Left kidney (tissue), 8 donors: Measurements from ENCODE around the gene KIR3DL2. TPM values are rescaled to one million over a fixed set of nuclear protein-coding genes. Genes with fewer than 3 reads are reported as not detected.
"Not testable (repeated sequence)": the region's sequence is repeated elsewhere in the genome, so short reads cannot be mapped to it uniquely, and the experiment has no call there.

Experiments
- DNase-seq: peaks from one replicate; pipeline ENCODE4 v3.0.0-alpha.2; 2013
- long read RNA-seq, 8 donors: transcript quantifications; one replicate each; lab custom pipeline, GENCODE V29; 2026
- polyA plus RNA-seq: library from polyadenylated mRNA; unstranded; fragments of 120-200 nt; gene quantifications from one replicate; pipeline ENCODE4 v1.2.1, GENCODE V29; 2013; ENCODE audit not compliant: insufficient read length

Gene KIR3DL2
- not detected for polyA plus RNA-seq
- long read RNA-seq, donor 1: 0 reads
- long read RNA-seq, donor 2: 0 reads
- long read RNA-seq, donor 3: 0 reads
- long read RNA-seq, donor 4: 0 reads
- long read RNA-seq, donor 5: 0 reads
- long read RNA-seq, donor 6: 0 reads
- long read RNA-seq, donor 7: 0 reads
- long read RNA-seq, donor 8: 0 reads

DNA sequence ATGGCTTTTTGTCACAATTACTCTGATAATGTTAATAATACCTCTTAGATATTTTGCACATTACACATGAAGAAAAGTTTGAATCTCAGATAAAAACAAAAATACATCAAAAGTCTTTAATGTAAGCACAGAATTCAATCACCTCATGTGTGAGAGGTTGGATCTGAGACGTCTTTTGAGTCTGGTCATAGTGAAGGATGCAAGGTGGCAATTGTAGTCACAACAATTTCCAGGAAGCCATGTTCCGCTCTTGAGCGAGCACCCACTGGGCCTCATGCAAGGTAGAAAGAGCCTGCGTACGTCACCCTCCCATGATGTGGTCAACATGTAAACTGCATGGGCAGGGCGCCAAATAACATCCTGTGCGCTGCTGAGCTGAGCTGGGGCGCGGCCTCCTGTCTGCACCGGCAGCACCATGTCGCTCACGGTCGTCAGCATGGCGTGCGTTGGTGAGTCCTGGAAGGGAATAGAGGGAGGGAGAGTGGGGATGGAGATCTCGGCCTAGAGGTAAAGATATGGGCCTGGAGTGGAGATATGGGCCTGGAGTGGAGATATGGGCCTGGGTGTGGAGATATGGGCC is at the start of gene KIR3DL2:
Gene KIR3DL2 (plus strand): TSS at position 383 of the 580 bp plus-strand sequence. CDS start 33 bp downstream, at position 416.
- DNase-seq: not testable (repeated sequence)

DNA sequence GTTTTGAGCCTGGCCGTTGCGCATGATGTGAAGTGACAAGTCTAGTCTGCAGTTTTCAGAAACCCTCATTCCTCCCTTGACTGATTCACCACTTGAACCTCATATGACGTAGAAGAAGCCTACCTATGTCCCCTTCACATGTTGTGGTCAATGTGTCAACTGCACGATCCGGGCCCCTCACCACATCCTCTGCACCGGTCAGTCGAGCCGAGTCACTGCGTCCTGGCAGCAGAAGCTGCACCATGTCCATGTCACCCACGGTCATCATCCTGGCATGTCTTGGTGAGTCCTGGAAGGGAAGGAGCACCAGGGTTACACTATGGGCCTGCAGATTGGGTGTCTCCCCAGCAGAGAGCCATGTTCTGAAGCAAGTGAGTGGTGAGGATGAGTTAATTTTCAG is 46.8 kb upstream of the KIR3DL2 start, which contains the start of gene KIR2DL4:
Gene KIR2DL4 (plus strand): TSS at position 201 of the 400 bp plus-strand sequence. CDS start 42 bp downstream, at position 243.
- no peak for DNase-seq

DNA sequence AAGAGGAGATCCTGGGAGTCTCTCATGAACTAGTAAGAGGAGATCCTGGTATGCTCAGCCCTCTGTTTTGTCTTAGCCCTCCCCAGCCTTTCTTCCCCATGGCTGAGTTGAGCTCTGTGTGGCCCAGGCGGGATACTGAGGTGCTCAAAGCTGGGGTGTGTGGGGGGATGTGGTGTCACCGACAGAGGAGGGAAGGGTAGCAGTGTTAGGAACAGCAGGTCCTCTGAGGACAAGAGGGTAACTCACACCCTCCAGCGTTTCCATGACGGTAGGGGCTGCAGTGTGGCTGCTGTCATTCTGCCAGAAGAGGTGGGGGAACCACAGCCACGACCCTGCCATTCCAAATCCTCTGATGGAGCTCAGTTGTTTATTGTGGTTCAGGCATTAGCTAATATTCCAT is 46.1 kb upstream of the KIR3DL2 start:
- no peak for DNase-seq

- no peak for DNase-seq
These were observed 45.7 kb upstream of the KIR3DL2 start for GRCh38 chr19:54804571-54804970.

DNA sequence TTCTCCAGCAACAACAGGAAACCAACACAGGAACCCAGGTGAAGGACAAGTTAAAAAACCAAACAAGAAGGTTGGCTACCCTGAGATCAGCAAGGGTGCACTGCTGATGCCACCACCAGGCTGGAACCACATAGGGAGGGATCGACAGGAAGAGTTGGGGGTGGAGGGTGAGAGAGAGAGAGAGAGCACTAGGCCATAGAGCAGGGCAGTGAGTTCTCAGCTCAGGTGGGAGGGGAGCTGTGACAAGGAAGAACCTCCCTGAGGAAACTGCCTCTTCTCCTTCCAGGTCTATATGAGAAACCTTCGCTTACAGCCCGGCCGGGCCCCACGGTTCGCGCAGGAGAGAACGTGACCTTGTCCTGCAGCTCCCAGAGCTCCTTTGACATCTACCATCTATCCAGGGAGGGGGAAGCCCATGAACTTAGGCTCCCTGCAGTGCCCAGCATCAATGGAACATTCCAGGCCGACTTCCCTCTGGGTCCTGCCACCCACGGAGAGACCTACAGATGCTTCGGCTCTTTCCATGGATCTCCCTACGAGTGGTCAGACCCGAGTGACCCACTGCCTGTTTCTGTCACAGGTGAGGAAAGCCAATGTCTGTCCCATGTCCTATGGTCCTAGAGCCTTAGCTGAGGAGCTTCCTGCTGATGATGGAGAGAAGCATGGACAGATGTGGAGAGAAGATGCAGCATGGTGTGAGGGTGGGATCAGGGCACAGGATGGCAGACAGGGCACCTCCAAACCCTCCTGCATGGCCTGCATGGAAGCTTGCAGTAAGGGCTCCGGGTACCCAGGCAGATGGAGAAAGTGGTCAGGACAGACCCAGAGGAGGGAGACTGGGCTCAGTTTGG is 44.4 kb upstream of the KIR3DL2 start:
- no peak for DNase-seq

DNA sequence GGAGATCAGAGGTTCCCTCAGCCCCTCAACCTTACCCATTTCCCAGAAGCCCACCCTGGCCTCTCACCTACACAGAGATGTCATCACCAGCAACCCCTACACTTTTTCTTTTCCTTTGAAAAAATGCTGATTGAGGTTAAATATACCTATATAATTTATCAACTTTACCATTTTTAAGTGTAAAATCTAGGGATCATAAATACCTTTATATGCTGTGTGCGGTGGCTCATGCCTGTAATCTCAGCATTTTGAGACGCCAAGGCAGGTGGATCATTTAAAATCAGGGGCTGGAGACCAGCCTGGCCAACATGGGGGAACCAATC is 43.8 kb upstream of the KIR3DL2 start:
- DNase-seq: no peak

GRCh38 chr19:54814571-54814970 is 35.7 kb upstream of the KIR3DL2 start:
- not testable (repeated sequence) for DNase-seq

DNA sequence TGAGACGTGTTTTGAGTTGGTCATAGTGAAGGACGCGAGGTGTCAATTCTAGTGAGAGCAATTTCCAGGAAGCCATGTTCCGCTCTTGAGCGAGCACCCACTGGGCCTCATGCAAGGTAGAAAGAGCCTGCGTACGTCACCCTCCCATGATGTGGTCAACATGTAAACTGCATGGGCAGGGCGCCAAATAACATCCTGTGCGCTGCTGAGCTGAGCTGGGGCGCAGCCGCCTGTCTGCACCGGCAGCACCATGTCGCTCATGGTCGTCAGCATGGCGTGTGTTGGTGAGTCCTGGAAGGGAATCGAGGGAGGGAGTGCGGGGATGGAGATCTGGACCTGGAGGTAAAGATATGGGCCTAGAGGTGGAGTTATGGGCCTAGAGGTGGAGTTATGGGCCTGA is 34.0 kb upstream of the KIR3DL2 start, which contains the start of gene KIR3DL1:
Gene KIR3DL1 (plus strand): TSS at position 218 of the 400 bp plus-strand sequence.
- not testable (repeated sequence) for DNase-seq

DNA sequence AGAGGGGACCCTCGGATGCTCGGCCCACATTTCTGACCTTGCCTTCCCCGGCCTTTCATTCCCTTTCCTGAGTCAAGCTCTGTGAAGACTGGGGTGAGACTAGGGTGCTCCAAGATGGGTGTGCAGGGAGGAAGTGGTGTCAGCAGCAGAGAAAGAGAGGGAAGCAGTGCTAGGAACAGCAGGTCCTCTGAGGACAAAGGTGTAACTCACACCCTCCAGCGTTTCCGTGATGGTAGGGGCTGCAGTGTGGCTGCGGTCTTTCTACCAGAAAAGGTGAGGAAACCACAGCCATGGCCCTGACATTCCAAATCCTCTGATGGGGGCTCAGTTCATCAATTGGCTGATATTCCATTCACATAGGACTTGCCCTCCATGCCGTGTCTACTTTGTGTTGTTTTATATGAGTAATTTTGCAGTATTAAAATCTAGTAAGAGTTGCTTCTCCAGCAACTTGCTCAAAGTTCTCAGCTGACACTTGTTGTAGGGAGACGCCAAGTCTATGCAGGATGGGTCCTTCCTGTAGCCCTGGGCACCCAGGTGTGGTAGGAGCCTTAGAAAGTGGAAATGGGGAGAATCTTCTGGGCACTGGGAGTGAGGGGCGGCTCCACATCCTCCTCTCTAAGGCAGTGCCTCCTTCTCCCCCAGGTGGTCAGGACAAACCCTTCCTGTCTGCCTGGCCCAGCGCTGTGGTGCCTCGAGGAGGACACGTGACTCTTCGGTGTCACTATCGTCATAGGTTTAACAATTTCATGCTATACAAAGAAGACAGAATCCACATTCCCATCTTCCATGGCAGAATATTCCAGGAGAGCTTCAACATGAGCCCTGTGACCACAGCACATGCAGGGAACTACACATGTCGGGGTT is 32.3 kb upstream of the KIR3DL2 start:
- DNase-seq: no peak

DNA sequence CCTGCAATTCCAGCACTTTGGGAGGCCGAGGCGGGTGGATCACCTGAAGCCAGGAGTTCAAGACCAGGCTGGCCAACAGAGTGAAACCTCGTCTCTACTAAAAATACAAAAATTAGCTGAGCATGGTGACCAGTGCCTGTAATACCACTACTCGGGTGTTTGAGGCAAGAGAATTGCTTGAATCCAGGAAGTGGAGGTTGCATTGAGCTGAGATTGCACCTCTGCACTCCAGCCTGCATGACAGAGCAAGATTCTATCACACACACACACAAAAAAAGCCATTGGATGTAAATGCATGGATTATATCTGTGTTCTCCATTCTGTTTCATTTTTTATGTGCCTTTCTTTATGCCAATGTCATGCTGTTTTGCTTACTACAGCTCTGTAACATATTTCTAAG is 25.8 kb upstream of the KIR3DL2 start:
- not testable (repeated sequence) for DNase-seq

DNA sequence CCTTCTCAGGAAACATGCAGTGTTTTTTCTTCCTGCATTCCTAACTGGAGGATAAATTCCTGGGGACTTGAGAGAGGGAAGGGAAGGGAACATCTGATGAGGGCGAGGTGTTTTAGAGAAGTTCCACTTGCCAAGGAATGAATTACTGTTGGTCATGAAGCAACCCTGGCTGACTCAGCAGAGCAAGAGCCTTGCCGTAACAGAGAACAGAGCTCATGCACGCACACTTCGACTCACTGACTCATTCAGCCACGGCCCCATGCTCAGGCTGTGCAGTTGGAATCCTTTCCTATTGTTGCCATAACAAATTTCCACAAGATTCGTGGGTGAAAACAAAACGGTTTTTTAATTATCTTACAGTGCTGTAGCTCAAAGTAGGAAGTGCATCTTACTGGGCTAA is 24.9 kb upstream of the KIR3DL2 start:
- DNase-seq: not testable (repeated sequence)

GRCh38 chr19:54828064-54828463 is 22.2 kb upstream of the KIR3DL2 start:
- not testable (repeated sequence) for DNase-seq

GRCh38 chr19:54832496-54832895 is 17.7 kb upstream of the KIR3DL2 start, which contains the start of gene KIR2DS4:
Gene KIR2DS4 (plus strand): TSS chr19:54832676.
- DNase-seq: not testable (repeated sequence)

GRCh38 chr19:54835126-54835525 is 15.1 kb upstream of the KIR3DL2 start:
- DNase-seq: not testable (repeated sequence)

GRCh38 chr19:54837522-54837921 is 12.7 kb upstream of the KIR3DL2 start:
- not testable (repeated sequence) for DNase-seq

DNA sequence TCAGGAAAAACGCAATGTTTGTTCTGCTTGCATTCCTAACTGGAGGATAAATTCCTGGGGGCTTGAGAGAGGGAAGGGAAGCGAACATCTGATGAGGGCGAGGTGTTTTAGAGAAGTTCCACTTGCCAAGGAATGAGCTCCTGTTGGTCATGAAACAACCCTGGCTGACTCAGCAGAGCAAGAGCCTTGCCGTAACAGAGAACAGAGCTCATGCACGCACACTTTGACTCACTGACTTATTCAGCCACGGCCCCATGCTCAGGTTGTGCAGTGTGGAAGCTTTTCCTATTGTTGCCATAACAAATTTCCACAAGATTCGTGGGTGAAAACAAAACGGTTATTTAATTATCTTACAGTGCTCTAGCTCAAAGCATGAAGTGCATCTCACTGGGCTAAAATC is 7.1 kb upstream of the KIR3DL2 start:
- not testable (repeated sequence) for DNase-seq

- no peak for DNase-seq
These were observed 687 bp downstream of the KIR3DL2 start for GRCh38 chr19:54850930-54851329.

DNA sequence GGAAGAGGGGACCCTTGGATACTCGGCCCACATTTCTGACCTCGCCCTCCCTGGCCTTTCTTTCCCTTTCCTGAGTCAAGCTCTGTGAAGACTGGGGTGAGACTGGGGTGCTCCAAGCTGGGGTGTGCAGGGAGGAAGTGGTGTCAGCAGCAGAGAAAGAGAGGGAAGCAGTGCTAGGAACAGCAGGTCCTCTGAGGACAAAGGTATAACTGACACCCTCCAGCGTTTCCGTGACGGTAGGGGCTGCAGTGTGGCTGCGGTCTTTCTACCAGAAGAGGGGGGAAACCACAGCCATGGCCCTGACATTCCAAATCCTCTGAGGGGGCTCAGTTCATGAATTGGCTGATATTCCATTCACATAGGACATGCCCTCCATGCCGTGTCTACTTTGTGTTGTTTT is 1.1 kb downstream of the KIR3DL2 start:
- no peak for DNase-seq

DNA sequence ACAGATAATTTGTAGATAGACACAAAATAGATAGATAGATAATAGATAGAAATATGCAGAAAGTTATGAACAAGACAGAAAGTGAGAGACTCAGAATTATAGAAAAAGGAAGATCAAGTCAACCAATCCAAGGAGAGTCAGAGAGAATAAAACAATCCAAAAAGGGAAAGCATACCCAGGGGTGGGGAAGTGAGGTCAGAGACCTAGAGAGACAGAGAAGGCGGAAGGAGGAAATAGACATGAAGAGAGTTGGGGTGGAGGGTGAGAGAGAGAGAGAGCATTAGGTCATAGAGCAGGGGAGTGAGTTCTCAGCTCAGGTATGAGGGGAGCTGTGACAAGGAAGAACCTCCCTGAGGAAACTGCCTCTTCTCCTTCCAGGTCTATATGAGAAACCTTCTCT is 5.0 kb downstream of the KIR3DL2 start:
- not testable (repeated sequence) for DNase-seq

- DNase-seq: not testable (repeated sequence)
These were observed 8.2 kb downstream of the KIR3DL2 start for GRCh38 chr19:54858476-54858875.

GRCh38 chr19:54859421-54859820 is 9.2 kb downstream of the KIR3DL2 start:
- DNase-seq: not testable (repeated sequence)

DNA sequence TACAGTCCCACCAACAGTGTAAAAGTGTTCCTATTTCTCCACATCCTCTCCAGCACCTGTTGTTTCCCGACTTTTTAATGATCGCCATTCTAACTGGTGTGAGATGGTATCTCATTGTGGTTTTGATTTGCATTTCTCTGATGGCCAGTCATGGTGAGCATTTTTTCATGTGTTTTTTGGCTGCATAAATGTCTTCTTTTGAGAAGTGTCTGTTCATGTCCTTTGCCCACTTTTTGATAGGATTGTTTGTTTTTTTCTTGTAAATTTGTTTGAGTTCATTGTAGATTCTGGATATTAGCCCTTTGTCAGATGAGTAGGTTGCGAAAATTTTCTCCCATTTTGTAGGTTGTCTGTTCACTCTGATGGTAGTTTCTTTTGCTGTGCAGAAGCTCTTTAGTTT is 13.2 kb downstream of the KIR3DL2 start:
- not testable (repeated sequence) for DNase-seq
